RPMI8226 (cell line): ENCODE results near the gene FOXO4.
A peak's percentile ranks its signal among the peaks of the same experiment; 100 is the strongest.

Experiments
- DNase-seq: peaks from one replicate; pipeline ENCODE4 v3.0.0-alpha.2; 2015

The FOXO4 gene

DNA sequence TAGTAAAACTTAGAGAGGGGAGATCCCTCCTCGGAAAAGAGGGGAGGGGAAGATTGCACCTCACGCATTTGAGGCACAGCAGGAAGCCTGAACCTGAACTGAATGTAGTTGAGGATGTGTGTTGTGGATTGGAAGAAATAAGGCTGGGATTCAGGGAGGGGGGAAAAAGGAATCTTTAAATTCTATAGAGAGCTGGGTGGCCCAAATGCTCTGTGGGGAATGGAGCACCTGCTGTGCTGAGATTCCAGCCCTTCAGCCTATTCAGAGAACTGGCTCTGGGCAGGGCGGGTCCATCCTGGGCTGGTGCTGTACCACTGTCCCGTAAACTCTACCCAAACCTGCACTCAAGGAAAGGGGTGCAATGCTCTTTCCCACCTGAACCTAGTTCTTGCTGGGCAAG, 4.1 kb downstream of the FOXO4 start:
- DNase-seq = no peak

DNA sequence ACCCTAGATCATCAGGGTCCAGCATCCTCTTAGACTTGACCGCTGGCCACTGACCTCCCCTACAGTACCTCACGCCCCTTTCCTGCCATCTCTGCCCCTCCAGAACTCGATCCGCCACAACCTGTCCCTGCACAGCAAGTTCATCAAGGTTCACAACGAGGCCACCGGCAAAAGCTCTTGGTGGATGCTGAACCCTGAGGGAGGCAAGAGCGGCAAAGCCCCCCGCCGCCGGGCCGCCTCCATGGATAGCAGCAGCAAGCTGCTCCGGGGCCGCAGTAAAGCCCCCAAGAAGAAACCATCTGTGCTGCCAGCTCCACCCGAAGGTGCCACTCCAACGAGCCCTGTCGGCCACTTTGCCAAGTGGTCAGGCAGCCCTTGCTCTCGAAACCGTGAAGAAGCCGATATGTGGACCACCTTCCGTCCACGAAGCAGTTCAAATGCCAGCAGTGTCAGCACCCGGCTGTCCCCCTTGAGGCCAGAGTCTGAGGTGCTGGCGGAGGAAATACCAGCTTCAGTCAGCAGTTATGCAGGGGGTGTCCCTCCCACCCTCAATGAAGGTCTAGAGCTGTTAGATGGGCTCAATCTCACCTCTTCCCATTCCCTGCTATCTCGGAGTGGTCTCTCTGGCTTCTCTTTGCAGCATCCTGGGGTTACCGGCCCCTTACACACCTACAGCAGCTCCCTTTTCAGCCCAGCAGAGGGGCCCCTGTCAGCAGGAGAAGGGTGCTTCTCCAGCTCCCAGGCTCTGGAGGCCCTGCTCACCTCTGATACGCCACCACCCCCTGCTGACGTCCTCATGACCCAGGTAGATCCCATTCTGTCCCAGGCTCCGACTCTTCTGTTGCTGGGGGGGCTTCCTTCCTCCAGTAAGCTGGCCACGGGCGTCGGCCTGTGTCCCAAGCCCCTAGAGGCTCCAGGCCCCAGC, 5.2 kb downstream of the FOXO4 start:
- no peak for DNase-seq

DNA sequence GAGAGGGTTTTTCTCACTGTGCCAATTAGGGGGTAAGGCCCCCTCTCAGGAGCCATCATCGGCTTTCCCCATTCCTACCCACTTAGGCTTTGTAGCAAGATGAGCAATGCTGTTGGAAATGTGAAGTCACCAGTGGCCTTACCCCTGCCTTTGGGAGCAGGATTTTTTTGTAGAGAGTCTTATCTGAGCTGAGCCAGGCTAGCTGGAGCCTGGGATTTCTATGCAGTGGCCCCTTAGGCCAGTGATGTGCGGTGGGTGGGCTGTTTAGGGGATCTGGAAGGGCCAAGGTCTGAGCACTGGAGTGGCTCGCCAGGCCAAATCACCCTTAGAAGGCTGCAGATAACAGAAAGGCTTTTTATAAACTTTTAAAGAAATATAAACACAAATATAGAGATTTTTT, 6.6 kb downstream of the FOXO4 start:
- DNase-seq = no peak

DNA sequence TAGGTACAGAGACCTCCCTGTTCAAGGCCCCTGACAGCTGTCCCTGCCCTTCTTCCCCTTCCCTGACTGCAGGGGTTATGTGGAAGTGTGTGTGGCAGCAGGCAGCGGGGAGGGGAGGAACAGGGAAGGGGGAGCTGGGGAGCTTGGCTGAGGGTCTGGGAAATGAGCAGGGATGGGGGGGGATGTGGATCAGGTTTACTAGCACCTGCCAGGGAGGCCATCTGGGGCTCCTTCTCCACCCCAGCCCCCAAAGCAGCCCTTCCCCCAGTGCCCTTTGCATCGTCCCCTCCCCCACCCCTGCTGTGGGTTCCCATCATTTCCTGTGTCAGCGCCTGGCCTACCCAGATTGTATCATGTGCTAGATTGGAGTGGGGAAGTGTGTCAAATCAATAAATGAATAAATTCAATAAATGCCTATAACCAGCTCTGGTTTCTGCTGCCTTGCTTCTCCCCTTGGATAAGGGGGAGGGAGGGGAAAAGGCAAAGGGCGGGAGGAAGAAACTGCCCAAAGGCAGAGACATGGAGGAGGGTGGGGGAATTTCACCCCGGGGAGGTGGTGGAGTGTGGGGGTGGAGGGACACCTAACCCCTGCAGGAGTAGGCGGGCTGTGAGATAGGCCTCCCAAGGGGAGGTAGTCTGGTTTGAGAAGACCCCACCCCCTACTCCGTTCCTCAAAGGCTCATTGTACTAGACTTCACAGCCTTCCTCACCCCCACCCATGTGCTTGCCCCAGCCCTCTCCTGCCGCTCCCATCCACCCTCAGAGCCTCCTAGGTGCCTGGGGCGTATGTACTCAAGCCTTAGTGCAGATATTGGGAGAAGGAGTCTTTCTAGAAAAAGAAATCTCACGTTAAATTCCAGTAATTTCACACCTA, 7.7 kb downstream of the FOXO4 start:
- DNase-seq = peak; percentile 16

DNA sequence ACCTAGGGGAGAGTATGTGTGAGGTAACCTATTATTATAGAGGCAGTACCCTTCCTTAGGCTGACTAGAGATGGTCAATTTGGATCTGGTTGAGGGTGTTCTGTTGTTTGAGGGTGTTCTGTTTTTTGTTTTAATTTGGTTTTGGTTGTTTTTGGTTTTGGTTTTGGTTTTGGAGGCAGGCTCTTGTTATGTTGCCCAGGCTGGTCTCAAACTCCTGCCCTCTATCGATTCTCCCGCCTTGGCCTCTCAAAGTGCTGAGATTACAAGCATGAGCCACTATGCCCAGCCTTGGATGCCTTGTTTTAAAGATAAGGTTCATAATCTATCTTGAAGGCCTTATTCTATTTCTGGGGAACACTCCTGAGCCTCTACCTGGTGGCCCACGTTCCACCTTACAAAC, 10.0 kb downstream of the FOXO4 start:
- no peak for DNase-seq

DNA sequence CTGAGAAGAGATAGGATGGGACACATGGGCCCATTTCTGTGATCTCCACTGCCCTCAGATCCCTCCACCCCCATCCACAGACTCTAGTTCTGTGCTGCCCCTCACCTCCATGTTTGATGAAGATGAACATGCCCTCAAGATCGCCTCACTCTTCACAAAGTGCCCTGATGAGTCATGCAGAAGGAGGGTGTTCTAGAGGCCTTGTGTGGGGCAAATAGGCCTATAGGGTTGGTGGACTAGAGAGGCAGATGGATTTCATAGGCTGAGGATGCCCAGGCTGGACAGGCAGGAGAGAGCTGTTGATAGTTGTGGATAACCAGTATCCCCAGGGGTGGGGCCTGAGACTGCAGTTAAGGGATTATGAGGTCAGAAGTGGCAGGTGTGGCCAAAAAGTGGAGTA, 10.8 kb downstream of the FOXO4 start, which contains the start of gene CXorf65:
CXorf65 (minus strand) TSS at position 314 of the 400 bp plus-strand sequence; CDS start at position 130, 184 bp downstream.
- no peak for DNase-seq

DNA sequence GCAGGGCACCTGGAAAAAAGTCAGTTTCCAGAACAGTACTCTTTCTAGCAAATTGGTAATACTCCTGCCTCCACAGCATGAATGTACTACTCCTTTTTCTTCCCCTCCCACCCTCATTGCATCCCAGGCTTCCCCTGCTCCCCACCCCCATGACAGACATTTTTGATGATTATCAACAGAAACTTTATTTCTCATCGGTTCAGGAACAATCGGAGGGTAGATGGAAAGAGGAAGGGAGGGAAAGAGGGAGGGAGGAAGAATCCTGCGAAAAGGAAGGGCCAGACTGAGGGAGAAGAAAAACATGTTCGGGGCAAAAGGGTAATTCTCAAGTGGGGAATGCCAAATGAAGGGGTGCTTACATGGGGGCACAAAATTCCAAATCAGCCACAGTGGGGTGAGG, 11.6 kb downstream of the FOXO4 start:
- DNase-seq = no peak

DNA sequence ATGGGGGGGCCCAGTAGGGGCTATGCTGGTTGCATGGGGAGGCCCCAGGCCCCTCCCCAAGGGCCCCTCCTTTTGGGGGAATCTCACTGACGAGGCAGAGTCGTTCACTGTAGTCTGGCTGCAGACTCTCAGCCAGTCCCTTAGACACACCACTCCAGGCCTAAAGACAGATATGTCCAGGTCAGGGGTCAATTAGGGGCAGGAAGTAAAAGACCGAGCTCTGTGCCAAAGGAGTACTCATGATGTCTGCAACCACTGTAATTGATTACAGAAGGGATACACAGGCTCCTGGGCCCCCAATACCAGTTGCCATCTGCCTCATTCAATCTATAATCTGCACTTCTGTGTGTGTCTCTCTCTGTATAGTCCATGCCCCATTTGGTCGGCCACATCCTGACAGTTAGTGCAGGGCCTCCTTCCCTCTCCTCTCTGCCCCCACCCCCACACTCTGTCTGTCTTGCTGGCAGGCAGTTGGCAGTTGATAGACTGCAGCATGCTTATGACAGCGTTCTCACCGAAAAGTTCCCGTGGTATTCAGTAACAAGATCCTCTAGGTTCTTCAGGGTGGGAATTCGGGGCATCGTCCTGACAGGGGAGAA, 12.2 kb downstream of the FOXO4 start:
- DNase-seq = no peak

DNA sequence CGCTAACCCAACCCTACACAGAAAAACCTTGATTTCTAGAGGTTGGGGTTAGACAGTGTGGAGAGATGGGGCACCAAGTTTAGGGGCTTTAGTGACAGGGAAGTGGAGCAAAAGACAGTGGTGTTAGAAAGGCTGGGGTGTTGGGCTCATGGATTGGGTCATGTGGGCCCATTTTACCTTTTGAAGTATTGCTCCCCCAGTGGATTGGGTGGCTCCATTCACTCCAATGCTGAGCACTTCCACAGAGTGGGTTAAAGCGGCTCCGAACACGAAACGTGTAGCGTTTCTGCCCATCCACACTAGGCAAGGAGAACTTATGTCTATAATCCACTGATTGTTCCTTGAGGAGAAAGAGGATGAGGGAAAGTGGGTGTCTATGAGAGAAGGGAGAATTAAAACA, 13.4 kb downstream of the FOXO4 start:
- DNase-seq = no peak

DNA sequence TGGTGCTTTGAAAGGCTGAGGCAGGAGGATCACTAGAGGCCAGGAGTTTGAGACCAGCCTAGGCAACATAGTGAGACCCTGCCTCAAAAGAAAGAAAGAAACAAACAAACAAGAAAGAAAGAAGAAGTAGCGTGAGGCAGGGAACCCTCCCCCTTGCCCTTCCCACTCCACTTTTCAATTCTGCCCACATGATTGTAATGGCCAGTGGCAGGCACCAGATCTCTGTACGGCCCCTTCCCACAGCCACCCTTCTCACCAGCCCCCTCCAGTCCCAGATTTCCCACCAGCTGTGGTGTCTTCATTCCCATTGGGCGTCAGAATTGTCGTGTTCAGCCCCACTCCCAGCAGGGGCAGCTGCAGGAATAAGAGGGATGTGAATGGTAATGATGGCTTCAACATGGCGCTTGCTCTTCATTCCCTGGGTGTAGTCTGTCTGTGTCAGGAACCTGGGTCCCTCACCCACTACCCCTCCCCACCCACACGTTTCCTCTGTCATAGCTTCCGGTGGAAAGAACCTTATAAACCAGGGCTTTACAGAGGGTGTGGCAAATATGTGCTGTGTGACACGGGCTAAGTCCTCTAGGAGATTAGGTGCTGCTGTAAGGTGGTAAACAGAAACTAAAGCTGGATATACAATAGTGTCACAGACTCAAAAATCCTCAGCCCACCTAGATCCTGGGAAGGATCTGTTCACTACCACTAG, 15.6 kb downstream of the FOXO4 start, which contains the start of gene IL2RG:
IL2RG (minus strand) TSS at position 437 of the 703 bp plus-strand sequence; CDS start at position 399, 38 bp downstream.
- DNase-seq = peak; percentile 23

DNA sequence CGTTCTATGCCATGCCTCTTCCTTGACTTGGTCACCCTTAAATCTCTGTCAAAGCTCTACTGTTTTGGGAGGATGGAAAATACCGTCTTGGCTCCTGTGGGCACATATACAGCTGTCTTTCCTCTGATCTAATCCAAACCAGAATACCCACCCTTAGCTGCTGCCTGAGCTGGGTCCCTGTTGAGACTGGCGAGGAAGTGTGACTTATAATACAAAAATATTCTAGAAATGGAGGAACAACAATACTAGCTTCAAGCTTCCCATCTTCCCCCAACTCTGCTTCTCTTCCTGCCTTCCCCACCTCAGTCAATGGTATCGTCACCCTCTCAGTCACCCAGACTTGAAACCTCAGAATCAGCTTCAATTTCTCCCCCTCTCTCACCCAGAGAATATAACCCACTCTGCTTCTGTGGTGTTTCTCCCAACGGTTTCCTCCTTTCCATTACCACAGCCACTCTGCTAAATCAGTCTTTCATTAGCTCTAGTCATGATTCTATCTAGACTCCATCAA, 16.3 kb downstream of the FOXO4 start:
- no peak for DNase-seq

DNA sequence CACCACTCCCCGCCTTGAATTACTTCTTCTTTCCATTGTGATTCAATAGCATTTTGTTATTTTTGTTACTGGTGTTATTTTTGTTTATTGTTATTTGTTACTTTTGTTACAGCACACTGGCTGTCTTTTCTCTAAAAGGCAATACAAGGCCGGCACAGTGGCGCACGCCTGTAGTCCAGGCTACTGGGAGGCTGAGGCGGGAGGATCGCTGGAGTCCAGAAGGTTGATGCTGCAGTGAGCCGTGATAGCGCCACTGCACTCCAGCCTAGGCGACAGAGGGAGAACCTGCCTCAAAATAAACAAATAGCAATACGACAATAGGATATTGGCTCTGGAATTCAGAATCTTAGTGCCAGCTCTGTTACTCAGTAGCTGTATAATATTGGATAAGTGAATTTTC, 21.7 kb downstream of the FOXO4 start:
- no peak for DNase-seq

DNA sequence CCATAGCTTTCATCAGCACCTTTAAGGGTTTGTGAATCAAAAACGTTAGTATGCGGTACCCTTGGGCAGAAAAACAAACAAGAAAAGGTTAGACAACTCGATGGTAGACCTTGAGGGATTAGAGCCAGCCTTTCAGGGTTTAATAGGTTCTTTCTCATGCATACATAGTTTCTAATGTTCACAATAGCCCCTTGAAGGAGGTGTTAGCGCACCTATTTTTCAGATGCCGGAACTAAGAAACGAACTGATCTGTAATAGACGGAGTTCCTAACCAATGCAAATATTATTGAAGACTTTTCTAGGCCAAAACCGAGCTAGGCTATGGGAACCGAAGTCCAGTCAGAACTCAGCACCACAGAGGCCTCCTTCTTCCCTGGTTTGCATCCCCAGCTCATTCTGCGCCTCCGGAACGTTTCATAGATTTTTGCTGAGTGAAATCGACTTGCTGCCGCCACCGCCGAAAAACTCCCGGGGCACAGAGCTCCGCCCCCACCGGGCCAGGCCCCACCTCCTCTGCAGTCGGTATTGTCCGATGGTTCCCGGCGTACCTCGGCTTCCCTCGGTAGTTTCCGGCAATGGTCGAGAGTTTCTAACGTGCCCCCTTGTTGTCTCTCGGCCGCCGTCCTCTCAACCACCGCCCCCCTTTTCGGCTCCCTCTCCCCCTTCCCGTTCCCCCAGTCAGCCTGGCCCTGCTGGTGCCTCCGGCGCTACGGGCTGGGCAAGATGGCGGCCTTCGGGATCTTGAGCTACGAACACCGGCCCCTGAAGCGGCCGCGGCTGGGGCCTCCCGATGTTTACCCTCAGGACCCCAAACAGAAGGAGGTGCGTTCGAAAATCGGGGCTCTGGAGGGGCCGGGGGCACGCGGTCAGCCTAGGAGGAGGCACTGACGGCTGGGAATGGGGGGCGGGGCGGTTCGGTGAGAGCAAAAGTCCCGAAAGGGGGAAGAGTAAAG, 22.7 kb downstream of the FOXO4 start, which contains the start of gene MED12:
MED12 (plus strand) TSS at position 565 of the 953 bp plus-strand sequence; CDS start at position 724, 159 bp downstream.
- DNase-seq = peak; percentile 80

DNA sequence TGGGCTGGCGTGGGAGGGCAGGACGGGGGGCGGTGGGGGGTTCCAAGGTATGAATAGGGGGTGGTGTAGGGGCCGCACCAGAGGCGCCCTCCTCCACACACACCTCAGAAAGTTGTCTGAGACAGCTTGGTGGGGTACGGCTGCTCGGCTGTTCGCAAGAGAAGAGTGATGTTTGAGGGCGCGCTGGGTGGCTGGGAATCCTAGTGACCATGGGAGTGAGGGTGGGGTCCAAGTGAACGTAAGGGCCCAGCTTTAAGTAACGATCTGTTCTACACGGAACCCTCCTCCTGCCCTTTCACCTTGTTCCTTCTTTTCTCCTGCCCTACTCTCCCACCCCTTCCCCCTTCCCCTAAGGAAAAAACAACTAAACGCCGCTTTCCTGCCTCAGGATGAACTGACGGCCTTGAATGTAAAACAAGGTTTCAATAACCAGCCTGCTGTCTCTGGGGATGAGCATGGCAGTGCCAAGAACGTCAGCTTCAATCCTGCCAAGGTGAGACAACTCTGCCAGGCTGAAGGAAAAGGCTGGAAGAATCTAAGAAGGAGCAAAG, 23.4 kb downstream of the FOXO4 start:
- DNase-seq = peak; percentile 11

DNA sequence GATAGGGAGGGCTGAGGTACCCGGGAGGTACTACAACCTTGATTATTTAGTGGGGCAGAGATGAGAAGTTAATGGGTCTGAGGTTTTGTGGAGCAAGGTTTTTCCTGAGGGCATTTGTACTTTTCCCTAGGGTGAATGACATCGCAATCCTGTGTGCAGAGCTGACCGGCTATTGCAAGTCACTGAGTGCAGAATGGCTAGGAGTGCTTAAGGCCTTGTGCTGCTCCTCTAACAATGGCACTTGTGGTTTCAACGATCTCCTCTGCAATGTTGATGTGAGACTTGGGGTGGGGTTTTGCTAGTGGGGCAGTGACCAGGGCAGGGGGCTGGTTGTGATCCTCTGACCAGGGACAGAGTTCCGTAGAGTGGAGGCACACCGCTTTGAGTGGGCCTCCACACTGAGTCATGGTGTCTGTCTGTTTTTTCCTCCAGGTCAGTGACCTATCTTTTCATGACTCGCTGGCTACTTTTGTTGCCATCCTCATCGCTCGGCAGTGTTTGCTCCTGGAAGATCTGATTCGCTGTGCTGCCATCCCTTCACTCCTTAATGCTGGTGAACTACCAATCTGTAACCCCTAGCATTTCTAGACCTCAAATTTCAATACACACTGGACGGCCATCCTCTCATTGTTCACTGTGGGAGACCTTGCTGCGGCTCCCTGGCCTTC, 32.6 kb downstream of the FOXO4 start:
- no peak for DNase-seq

DNA sequence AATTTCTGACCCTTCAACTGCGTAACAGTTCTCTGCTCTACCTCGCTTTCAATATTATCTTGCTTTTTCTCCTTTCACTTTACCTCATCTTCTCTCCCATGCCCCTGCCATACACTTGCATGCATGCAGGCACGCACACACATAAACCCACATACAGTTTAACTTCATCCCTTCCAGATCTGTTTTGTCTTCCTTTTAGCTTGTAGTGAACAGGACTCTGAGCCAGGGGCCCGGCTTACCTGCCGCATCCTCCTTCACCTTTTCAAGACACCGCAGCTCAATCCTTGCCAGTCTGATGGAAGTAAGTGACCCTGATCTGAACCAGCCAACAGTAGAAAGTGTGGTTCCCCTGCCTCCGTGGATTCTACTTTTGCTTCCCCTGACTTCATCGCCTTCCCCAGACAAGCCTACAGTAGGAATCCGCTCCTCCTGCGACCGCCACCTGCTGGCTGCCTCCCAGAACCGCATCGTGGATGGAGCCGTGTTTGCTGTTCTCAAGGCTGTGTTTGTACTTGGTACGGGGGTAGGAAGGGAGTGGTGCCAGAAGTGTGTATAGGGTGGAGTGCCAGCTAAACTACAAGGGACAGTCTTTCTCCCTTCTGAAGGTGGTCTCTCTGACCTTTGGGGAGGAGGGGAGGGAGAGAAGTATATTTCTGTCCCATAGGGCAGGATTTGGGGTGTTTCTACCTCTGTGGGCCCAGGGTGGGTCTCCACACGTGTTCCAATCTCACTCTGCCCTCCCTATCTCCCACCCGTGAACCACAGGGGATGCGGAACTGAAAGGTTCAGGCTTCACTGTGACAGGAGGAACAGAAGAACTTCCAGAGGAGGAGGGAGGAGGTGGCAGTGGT, 33.5 kb downstream of the FOXO4 start:
- peak; percentile 58 for DNase-seq

DNA sequence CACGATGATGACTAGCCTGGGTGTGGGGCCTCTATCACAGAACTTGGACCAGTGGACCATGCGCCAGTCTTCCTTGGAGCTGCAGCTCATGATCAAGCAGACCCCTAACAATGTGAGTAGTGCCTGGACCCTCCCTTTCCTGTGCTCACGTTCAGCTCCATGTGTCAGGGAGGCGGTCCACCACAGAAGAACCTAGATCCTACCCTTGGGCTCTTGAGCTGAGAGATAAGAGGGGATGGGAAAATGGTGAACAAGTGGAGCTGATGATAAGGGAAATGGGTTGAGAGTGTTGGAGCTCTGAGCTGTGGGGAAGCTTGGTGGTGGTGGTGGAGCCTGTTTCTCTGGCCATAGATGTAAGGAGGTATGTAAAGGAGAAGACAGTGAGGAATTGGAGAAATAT, 35.9 kb downstream of the FOXO4 start:
- DNase-seq = no peak

DNA sequence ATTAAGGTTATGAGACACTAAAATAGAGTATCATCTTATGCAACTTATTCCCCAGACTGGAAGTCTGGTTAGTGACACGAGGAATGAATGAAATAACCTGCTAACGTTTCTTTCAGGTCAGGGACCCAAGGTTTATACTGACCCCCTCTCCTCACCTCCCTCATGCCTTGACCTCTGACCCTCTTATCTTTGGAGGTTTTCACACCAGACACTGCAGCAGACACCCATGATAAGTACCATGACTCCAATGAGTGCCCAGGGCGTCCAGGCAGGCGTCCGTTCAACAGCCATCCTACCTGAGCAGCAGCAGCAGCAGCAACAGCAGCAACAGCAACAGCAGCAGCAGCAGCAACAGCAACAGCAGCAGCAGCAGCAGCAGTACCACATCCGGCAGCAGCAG, 44.8 kb downstream of the FOXO4 start:
- DNase-seq = no peak

DNA sequence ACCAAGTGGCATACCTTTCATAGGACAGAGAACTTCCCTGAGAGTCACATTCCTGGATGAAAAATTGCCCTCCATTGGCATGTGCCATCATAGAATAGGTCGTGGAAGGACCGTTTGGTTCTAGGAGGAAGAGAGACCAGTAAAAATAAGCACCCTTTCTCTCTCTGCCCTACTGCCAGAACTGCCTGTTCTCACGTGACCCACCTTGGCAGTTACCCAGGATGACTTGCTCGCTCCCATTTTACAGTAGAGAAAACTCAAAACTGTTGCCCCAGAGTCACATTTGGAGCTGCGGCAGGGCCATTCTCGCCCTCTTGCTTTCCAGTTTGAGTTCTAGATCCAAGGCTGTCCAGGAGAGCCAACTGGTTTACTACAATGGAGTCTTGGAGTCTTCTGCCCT, 47.9 kb downstream of the FOXO4 start:
- DNase-seq = no peak
